ENCODE results near the gene ASMTL.
"Not testable (repeated sequence)": the region's sequence is repeated elsewhere in the genome, so short reads cannot be mapped to it uniquely, and the experiment has no call there.

The ASMTL gene

DNA sequence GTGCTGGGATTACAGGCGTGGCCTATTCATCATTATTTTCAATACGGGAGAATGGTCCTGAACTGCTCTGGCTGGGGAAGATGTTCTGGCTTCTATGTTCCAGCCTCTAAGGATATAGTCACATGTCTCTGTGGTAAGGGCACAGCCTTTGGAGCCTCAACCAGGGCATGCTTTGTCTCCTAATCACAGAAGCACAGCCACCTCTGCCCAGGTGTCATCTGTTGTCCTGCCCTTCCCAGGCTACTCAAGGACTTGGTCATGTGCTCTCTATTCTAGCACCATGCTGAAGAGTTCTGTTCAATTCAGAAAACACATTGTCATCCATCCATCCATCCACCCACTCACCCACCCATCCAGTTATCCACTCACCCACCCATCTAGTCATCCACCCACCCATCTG, 29.5 kb downstream of the ASMTL start:
- FAIRE-seq (no peak), DNase-seq (ENCODE audit: insufficient read length, low spot score) (no peak)
- no peak for TF ChIP-seq POLR2A (IDR thresholded peaks at IDR 0.05; ENCODE audit: low read depth, low read length)

DNA sequence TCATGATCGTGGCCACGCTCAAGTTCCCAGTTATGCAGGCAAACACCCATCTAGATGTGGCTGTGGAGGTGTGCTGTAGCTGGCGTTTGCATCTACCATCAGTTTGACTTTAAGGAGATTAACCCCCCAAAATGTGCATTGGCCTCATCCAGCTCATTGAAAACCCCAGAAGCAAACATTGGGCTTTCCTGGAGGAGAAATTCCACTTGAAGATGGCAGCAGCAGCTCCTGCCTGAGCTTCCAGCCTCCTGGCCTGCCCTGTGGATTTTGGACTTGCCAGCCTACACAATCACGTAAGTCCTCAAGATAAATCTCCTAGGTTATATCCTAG, 30.6 kb downstream of the ASMTL start:
- TF ChIP-seq POLR2A (IDR thresholded peaks at IDR 0.05; ENCODE audit: low read depth, low read length) = no peak
- DNase-seq (ENCODE audit: insufficient read length, low spot score) = no peak
- FAIRE-seq = no peak

- no peak for FAIRE-seq
- no peak for TF ChIP-seq POLR2A (IDR thresholded peaks at IDR 0.05; ENCODE audit: low read depth, low read length)
Observed at GRCh38 chrX:1421433-1422134, 31.1 kb downstream of the ASMTL start.

GRCh38 chrX:1420371-1420770, 32.3 kb downstream of the ASMTL start:
- no peak for FAIRE-seq
- no peak for TF ChIP-seq POLR2A (IDR thresholded peaks at IDR 0.05; ENCODE audit: low read depth, low read length)
- DNase-seq (ENCODE audit: insufficient read length, low spot score) = no peak

More at GRCh38 chrX:1421433-1422134, 31.1 kb downstream of the ASMTL start:
- no peak for DNase-seq (ENCODE audit: insufficient read length, low spot score)

DNA sequence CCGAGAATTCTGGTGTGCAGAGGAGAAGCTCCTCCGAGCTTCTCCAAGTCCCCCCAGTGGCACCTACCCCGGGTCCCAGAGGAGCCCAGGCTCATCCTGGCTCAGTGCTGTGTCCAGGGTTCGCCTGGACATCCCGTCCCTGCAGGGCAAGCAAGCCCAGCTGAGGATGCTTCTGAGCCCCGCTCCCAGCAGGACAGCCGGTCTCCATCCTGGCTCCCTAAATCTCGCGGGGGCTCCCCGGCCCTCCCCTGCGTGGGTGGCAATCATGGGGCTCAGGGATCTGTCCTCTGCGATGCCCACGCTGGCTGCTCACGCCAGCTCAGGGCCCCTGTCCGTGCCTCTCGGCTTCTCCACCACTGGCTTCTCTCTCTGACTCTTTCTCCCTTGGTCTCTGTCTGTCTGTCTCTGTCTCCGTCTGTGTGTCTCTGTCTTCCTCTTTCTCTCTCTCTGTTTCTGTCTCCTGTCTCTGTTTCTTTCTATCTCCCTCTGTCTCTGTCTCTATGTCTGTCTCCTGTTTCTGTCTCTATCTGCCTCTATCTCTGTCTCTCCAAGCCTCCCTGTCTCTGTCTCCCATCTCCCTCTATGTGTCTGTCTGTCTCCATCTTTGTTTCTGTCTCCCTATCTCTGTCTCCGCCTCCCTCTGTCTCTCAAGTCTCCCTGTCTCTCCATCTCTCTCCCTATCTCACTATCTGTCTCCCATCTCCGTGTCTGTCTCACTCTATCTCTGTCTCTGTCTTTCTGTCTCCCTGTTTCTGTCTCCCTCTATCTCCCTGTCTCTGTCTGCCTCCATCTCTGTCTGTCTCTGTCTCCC, 33.0 kb downstream of the ASMTL start:
- FAIRE-seq (no peak), DNase-seq (ENCODE audit: insufficient read length, low spot score) (no peak)
- no peak for TF ChIP-seq POLR2A (IDR thresholded peaks at IDR 0.05; ENCODE audit: low read depth, low read length)

GRCh38 chrX:1418901-1419544, 33.7 kb downstream of the ASMTL start:
- no peak; the same call in 1 of the 2 replicates for TF ChIP-seq POLR2A (IDR thresholded peaks at IDR 0.05; ENCODE audit: low read depth, low read length)
- FAIRE-seq (no peak), DNase-seq (ENCODE audit: insufficient read length, low spot score) (no peak)

DNA sequence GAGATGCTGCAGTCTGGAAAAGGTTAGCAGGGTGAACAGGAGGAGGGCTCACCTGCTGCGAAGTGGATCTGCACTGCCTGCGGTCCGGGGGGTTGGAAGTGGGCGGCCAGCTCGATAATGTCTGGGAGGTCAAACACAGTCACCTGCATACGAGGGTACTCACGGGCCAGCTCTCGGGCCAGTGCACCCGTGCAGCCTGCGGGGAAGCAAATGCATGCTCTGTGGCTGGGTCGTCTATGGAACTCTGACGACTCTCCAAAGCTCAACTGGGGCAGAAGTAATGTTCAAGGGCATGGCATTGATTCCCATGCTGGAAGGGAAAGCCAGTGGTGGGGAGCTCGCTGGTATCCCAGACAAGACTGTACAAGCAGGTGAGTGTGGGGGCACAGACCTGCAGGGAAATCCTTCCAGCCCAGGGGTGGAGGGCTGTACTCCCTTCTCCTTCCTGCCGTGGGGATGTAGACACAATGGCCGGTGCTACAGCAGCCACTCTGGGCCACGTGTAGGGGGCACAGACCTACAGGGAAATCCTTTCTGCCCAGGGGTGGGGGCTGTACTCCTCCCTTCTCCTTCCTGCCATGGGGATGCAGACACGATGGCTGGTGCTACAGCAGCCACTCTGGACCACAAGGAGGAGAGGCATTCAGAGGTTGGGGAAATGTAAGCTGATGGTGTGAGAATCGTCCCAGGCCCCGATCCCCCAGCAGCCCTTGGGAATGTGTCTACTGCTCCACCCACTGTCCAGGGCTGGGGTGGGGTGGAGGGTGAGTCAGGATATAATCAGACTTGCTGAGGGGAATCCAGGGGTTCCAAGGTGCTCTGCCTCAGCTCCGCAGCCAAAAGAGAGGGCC, 34.6 kb downstream of the ASMTL start:
- FAIRE-seq = no peak
- DNase-seq (ENCODE audit: insufficient read length, low spot score) = no peak
- TF ChIP-seq POLR2A (IDR thresholded peaks at IDR 0.05; ENCODE audit: low read depth, low read length) = 0 out of 2 replicates have a peak, but pooled peaks have one; percentile 8

- no peak for FAIRE-seq
- no peak for DNase-seq (ENCODE audit: insufficient read length, low spot score)
- TF ChIP-seq POLR2A (IDR thresholded peaks at IDR 0.05; ENCODE audit: low read depth, low read length) = no peak
Observed at GRCh38 chrX:1416965-1417760, 35.5 kb downstream of the ASMTL start.

GRCh38 chrX:1416327-1416784, 36.4 kb downstream of the ASMTL start:
- DNase-seq (ENCODE audit: insufficient read length, low spot score) = no peak
- no peak for FAIRE-seq
- TF ChIP-seq POLR2A (IDR thresholded peaks at IDR 0.05; ENCODE audit: low read depth, low read length) = no peak

GRCh38 chrX:1412551-1413161, 40.1 kb downstream of the ASMTL start:
- DNase-seq (ENCODE audit: insufficient read length, low spot score) (no peak), FAIRE-seq (no peak)
- TF ChIP-seq POLR2A (IDR thresholded peaks at IDR 0.05; ENCODE audit: low read depth, low read length) = no peak

- TF ChIP-seq POLR2A (IDR thresholded peaks at IDR 0.05; ENCODE audit: low read depth, low read length) = no peak
- FAIRE-seq (no peak), DNase-seq (ENCODE audit: insufficient read length, low spot score) (no peak)
Observed at GRCh38 chrX:1411326-1411725, 41.4 kb downstream of the ASMTL start.

DNA sequence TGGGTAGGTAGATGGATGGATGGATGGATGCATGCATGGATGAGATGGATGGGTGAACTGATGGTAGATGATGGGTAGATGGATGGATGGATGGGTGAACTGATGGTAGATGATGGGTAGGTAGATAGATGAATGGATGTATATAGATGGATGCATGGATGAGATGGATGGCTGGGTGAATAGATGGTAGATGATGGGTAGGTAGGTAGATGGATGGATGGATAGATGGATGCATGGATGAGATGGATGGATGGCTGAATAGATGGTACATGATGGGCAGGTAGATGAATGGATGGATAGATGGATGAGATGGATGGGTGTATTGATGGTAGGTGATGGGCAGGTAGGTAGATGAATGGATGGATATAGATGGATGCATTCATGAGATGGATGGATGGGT, 45.7 kb downstream of the ASMTL start:
- DNase-seq (ENCODE audit: insufficient read length, low spot score) = no peak
- TF ChIP-seq POLR2A (IDR thresholded peaks at IDR 0.05; ENCODE audit: low read depth, low read length) = no peak
- FAIRE-seq = no peak

DNA sequence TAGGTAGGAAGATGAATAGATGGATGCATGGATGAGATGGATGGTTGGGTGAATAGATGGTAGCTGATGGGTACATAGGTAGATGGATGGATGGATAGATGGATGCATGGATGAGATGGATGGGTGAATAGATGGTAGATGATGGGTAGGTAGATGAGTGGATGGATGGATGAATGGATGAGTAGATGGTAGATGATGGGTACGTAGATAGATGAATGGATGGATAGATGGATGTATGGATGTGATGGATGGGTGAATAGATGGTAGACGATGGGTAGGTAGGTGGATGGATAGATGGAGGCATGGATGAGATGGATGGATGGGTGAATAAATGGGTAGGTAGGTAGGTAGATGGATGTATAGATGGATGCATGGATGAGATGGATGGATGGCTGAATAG, 46.9 kb downstream of the ASMTL start:
- DNase-seq (ENCODE audit: insufficient read length, low spot score); FAIRE-seq: not testable (repeated sequence)

- FAIRE-seq; DNase-seq (ENCODE audit: insufficient read length, low spot score): not testable (repeated sequence)
Observed at GRCh38 chrX:1403867-1404266, 48.8 kb downstream of the ASMTL start.
